GM12873 (cell line): ENCODE data around the gene DDR1.

Experiments used
- TF ChIP-seq, protein P1 (sequence below): IDR thresholded peaks from 2 replicates; pipeline ENCODE4 v1.5.1; 2012; ENCODE audit warnings: low read depth, mild to moderate bottlenecking, moderate library complexity, low read length, control low read depth; ENCODE audit not compliant: insufficient read depth; ENCODE audit errors: missing control alignments

Gene DDR1

DNA sequence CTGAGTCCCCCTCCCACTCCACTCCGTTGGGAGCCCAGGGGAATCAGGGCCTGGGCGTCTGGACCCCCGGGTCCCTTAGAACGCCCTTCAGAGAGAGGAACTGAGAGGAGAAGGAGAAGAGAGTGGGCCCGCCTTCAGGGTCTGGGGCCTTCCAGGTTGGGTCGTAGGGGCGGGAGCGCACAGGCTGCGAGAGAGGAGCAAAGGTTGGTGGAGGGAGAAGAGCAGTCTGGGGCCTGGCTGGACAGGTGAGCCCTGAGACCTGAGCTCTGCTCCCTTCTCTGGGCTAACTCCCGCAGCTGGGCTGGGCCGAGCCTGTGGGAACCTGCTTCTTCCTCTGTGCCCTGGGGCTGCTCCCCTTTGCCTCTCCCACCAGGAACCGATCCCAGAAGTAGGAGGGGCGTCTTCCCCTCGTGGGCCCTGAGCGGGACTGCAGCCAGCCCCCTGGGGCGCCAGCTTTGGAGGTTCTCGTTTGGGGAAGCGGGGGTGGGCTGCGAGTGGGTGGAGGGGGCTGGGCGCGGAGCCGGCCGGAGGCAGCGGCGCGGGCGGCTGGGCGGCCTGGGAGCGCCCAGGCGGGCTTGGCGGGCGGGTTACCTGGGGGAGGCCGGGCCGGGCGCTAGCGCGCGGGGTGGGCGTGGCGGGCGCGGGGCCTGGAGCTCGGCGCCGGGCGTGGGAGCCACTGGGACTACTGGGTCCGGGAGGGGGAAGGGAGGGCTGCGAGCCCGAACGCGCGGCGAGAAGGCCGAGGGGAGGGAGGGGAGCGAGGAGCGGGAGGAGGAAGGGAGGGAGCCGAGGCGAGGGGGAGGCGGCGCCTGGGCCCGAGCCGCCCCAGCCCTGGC is at the start of gene DDR1:
Gene DDR1, plus strand, starts transcription at position 835 of the 836 bp plus-strand sequence. CDS start 4,211 bp downstream, outside the sequence.
- TF ChIP-seq, protein P1, sequence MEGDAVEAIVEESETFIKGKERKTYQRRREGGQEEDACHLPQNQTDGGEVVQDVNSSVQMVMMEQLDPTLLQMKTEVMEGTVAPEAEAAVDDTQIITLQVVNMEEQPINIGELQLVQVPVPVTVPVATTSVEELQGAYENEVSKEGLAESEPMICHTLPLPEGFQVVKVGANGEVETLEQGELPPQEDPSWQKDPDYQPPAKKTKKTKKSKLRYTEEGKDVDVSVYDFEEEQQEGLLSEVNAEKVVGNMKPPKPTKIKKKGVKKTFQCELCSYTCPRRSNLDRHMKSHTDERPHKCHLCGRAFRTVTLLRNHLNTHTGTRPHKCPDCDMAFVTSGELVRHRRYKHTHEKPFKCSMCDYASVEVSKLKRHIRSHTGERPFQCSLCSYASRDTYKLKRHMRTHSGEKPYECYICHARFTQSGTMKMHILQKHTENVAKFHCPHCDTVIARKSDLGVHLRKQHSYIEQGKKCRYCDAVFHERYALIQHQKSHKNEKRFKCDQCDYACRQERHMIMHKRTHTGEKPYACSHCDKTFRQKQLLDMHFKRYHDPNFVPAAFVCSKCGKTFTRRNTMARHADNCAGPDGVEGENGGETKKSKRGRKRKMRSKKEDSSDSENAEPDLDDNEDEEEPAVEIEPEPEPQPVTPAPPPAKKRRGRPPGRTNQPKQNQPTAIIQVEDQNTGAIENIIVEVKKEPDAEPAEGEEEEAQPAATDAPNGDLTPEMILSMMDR: no peak

DNA sequence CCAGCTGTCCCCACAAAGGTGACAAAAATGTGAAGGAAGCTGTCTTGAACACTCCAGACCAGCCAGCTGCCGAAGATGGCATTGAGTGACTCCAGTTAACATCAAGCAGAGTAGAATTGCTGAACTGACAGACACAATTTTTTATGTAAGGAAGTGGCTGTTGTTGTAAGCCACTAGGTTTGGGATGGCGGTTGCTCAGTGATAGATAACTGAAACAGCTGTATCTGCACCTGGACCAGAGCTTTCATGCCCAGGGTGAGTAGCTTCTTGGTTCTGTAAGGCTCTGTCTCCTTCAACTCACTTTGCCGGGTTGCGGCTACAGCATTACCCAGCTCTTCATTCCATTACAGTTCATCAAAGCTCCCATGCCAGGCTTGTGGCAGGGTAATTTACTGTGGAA is 49.7 kb upstream of the DDR1 start:
- TF ChIP-seq, protein P1: no peak

DNA sequence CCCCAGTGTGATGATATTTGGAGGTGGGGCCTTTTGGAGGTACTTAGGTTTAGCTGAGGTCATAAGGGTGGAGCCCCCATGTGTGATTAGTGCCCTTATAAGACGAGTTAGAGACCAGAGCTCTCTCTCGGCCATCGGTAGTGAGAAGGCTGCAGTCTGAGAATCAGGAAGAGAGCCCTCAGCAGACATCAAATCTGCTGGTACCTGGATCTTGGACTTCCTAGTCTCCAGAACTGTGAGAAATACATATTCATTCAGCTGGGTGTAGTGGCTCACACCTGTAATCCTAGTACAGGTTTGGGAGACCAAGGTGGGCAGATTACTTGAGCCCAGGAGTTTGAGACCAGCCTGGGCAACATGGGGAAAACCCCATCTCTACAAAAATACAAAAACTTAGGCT is 48.7 kb upstream of the DDR1 start:
- TF ChIP-seq, protein P1: no peak

DNA sequence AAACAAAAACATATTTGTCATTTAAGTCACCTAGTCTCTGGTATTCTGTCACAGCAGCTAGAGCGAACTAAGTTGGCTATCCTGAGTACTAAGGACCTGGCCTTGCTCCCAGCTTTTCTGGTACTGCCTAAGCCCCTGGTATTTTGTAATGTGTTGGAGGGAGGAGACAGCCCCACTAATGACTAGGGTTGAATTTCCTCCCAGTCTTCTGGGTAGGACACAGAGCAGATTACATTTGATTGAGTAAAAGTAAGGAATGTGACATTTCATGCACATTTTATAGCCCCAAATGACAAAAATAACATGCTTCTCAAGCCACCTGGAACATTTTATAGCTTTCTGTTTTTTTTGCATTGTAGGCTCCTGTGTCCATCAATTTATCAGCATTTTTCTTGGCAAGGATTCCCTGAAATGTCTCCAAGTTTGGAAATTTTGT is 47.9 kb upstream of the DDR1 start:
- TF ChIP-seq, protein P1: no peak

DNA sequence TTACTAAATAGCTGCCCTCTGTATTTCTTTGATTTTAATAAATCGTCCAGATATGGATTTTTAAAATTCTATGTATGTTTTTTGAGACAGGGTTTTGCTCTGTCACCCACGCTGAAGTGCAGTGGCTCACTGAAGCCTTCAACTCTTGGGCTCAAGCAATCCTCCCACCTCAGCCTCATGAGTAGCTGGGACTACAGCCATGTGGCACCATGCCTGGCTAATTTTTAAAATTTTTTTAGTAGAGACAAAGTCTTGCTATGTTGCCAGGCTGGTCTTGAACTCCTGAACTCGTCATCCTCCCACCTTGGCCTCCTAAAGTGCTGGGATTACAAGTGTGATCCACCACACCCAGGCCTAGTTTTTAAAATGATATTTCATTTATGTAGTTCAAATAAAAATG is 47.4 kb upstream of the DDR1 start:
- TF ChIP-seq, protein P1: no peak

DNA sequence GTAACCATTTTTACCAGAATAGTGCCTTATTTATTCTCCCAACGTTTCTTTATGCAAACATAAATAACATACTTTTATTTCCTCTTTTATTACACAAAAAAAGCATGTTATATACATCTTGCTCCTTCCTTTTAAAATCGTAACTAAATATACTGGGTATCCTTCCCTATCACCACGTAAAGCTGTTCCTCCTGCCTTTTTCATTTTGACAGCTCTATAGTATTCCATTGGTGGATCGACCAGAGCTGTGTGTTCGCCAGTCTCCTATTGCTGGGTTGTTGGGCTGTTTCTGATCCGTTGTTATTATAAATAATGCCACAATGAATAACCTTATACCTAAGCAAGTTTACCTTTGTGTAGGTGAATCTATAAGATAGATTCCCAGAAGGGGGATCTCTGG is 46.9 kb upstream of the DDR1 start:
- TF ChIP-seq, protein P1: no peak

DNA sequence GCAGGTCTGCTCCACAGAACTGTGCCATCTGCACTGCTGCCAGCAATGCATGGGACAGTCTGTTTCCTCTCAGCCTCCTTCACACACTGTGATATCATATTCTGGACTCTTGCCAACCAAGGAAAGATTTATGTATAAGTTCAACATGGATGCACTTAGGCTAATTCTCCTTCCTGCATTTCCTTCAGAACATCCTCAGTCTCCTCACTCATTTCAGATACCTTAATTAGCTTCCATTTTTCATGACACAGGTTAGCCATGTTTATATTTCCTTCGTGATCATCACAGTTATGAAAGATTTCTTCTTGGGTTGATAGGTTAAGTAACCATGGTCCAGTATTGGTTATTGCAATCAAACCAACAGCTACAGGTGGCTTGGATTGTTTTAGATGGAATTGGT is 46.4 kb upstream of the DDR1 start:
- TF ChIP-seq, protein P1: no peak
